ENCODE results near the gene IRGC.

IRGC gene

DNA sequence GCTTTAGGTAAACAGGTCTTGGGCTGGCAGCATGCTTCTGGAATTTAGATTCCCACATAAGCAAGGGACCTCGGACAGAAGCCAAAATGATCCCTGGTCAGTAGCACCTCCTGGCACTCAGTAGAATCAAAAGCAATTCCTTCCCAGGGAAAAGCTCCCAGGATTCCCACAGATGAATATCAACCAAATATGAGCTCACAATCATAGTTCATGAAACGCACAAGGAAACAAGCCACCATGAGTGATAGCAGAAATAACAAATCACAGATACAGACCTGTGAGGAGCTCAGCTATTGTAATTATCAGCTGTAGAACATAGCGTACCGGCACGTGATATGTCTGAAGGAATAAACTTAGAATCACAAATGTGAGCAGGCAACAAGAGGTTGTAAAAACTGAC, 24.1 kb upstream of the IRGC start:
- H4K8ac ChIP-seq (ENCODE audit: low read length) = no peak overlapping the region
- no peak for DNase-seq
- H2BK5ac ChIP-seq (ENCODE audit: low read depth, low read length, poor library complexity, severe bottlenecking) = no peak overlapping the region
- no peak overlapping the region for H4K91ac ChIP-seq (ENCODE audit: low read length)
- no peak overlapping the region for H2BK12ac ChIP-seq (ENCODE audit: low read length in 2 of 2)
- no peak overlapping the region for H3K18ac ChIP-seq (ENCODE audit: low read depth in 1 of 2, low read length in 2 of 2)
- no peak overlapping the region for H3K14ac ChIP-seq (ENCODE audit: low read length in 2 of 2)
- H3K27ac ChIP-seq (ENCODE audit: low read length, poor library complexity, severe bottlenecking) = no peak overlapping the region
- no peak overlapping the region for H2AFZ ChIP-seq (ENCODE audit: low read depth, low read length)
- H3K27me3 ChIP-seq (ENCODE audit: control insufficient read depth in 1 of 2, insufficient read depth in 1 of 2, low read length in 2 of 2) = peaks cover 0 to 17% of the 10 kb centered on the region in 2 experiments
- no peak overlapping the region for H2BK120ac ChIP-seq (ENCODE audit: low read depth, low read length)
- no peak overlapping the region for H3K4ac ChIP-seq (ENCODE audit: low read depth in 1 of 2, low read length in 2 of 2)
- H3K4me1 ChIP-seq (ENCODE audit: control insufficient read depth, insufficient read depth, low read depth, low read length) = peaks cover 9% of the 10 kb centered on the region
- no peaks in the 10 kb centered on the region for H3K79me1 ChIP-seq (replicated peaks; ENCODE audit: low read length, poor library complexity, severe bottlenecking)
- H3K23ac ChIP-seq (ENCODE audit: low read length in 2 of 2) = no peak overlapping the region
- H2AK5ac ChIP-seq (ENCODE audit: low read length, severe bottlenecking) = no peak overlapping the region
- H2BK15ac ChIP-seq (ENCODE audit: low read depth, poor library complexity, severe bottlenecking) = no peak overlapping the region
- H3K4me2 ChIP-seq (ENCODE audit: low read length, poor library complexity, severe bottlenecking) = no peak overlapping the region
- H3K4me3 ChIP-seq (ENCODE audit: insufficient read depth in 1 of 2, low read depth in 1 of 2, low read length in 2 of 2) = no peak overlapping the region
- peaks cover 32% of the 10 kb centered on the region for H3K9me3 ChIP-seq (ENCODE audit: control insufficient read depth, low read length)
- WGBS = 91% methylated on average over 5 of the region's 5 CpGs
- no peak overlapping the region for H3K9ac ChIP-seq (ENCODE audit: low read length)
- no peaks in the 10 kb centered on the region for H3K36me3 ChIP-seq (ENCODE audit: control insufficient read depth in 1 of 2, insufficient read depth in 2 of 2, low read depth in 1 of 2, low read length in 2 of 2)

DNA sequence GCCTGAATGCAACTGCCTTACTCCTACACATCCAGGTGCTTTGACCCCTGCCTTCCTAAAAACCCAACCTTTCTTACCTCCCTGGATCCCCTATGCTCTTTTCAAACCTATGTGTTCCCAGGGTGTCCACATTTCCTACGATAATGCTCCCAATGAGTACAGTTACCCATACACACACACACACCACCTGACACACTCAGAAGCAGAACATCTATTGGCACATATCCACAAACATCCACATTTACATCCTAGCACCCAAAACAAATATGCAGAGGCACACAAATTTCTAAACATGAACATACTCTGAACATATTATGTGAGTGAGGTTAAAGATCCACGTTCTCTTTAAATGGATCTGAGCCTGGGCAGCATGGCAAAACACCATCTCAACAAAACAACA, 23.5 kb upstream of the IRGC start:
- Histone ChIP-seq H3K79me1 (replicated peaks; ENCODE audit: low read length, poor library complexity, severe bottlenecking) (no peaks in the 10 kb centered on the region), H3K9me3 (ENCODE audit: control insufficient read depth, low read length) (peaks cover 32% of the 10 kb centered on the region), H2BK15ac (ENCODE audit: low read depth, poor library complexity, severe bottlenecking) (no peak overlapping the region), H2BK120ac (ENCODE audit: low read depth, low read length) (no peak overlapping the region), H3K4ac (ENCODE audit: low read depth in 1 of 2, low read length in 2 of 2) (no peak overlapping the region), H4K91ac (ENCODE audit: low read length) (no peak overlapping the region), H4K8ac (ENCODE audit: low read length) (no peak overlapping the region), H3K9ac (ENCODE audit: low read length) (no peak overlapping the region), H3K27me3 (ENCODE audit: control insufficient read depth in 1 of 2, insufficient read depth in 1 of 2, low read length in 2 of 2) (peaks cover 0 to 23% of the 10 kb centered on the region in 2 experiments), H3K14ac (ENCODE audit: low read length in 2 of 2) (no peak overlapping the region), H3K23ac (ENCODE audit: low read length in 2 of 2) (no peak overlapping the region), H2BK12ac (ENCODE audit: low read length in 2 of 2) (no peak overlapping the region), H3K18ac (ENCODE audit: low read depth in 1 of 2, low read length in 2 of 2) (no peak overlapping the region), H3K4me3 (ENCODE audit: insufficient read depth in 1 of 2, low read depth in 1 of 2, low read length in 2 of 2) (no peak overlapping the region), H2AFZ (ENCODE audit: low read depth, low read length) (no peak overlapping the region), H2AK5ac (ENCODE audit: low read length, severe bottlenecking) (no peak overlapping the region), H3K4me1 (ENCODE audit: control insufficient read depth, insufficient read depth, low read depth, low read length) (peaks cover 4% of the 10 kb centered on the region), H3K4me2 (ENCODE audit: low read length, poor library complexity, severe bottlenecking) (no peak overlapping the region), H3K27ac (ENCODE audit: low read length, poor library complexity, severe bottlenecking) (no peak overlapping the region), H3K36me3 (ENCODE audit: control insufficient read depth in 1 of 2, insufficient read depth in 2 of 2, low read depth in 1 of 2, low read length in 2 of 2) (no peaks in the 10 kb centered on the region), H2BK5ac (ENCODE audit: low read depth, low read length, poor library complexity, severe bottlenecking) (no peak overlapping the region)
- no peak for DNase-seq
- 90% methylated on average over 1 of the region's 2 CpGs for WGBS

DNA sequence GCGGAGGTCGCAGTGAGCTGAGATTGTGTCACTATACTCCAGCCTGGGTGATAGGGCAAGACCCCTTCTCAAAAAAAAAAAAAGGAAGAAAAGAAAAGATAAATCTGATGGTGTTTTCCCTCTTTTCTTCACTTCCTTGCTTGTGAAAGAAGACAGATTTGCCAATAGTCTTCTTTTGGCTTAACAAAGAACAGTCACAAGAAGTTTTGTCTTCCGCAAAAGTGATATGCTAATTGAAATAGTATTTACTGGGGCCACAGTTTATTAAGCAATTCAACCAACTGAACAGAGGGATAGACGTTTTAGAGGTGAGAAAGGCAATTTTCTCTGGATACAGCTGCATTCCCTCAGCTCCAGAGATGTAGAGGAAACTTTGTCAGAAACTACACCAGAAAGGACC, 23.0 kb upstream of the IRGC start:
- Histone ChIP-seq H3K9me3 (ENCODE audit: control insufficient read depth, low read length) (peaks cover 32% of the 10 kb centered on the region), H3K14ac (ENCODE audit: low read length in 2 of 2) (no peak overlapping the region), H3K79me1 (replicated peaks; ENCODE audit: low read length, poor library complexity, severe bottlenecking) (no peaks in the 10 kb centered on the region), H3K18ac (ENCODE audit: low read depth in 1 of 2, low read length in 2 of 2) (no peak overlapping the region), H4K91ac (ENCODE audit: low read length) (no peak overlapping the region), H2BK120ac (ENCODE audit: low read depth, low read length) (no peak overlapping the region), H3K4me1 (ENCODE audit: control insufficient read depth, insufficient read depth, low read depth, low read length) (no peaks in the 10 kb centered on the region), H2AFZ (ENCODE audit: low read depth, low read length) (no peak overlapping the region), H3K27me3 (ENCODE audit: control insufficient read depth in 1 of 2, insufficient read depth in 1 of 2, low read length in 2 of 2) (peaks cover 0 to 28% of the 10 kb centered on the region in 2 experiments), H3K4ac (ENCODE audit: low read depth in 1 of 2, low read length in 2 of 2) (no peak overlapping the region), H2BK5ac (ENCODE audit: low read depth, low read length, poor library complexity, severe bottlenecking) (no peak overlapping the region), H2AK5ac (ENCODE audit: low read length, severe bottlenecking) (no peak overlapping the region), H3K23ac (ENCODE audit: low read length in 2 of 2) (no peak overlapping the region), H3K36me3 (ENCODE audit: control insufficient read depth in 1 of 2, insufficient read depth in 2 of 2, low read depth in 1 of 2, low read length in 2 of 2) (peaks cover 0 to 3% of the 10 kb centered on the region in 2 experiments), H2BK12ac (ENCODE audit: low read length in 2 of 2) (no peak overlapping the region), H3K4me2 (ENCODE audit: low read length, poor library complexity, severe bottlenecking) (no peak overlapping the region), H2BK15ac (ENCODE audit: low read depth, poor library complexity, severe bottlenecking) (no peak overlapping the region), H3K4me3 (ENCODE audit: insufficient read depth in 1 of 2, low read depth in 1 of 2, low read length in 2 of 2) (no peak overlapping the region), H3K27ac (ENCODE audit: low read length, poor library complexity, severe bottlenecking) (no peak overlapping the region), H3K9ac (ENCODE audit: low read length) (no peak overlapping the region), H4K8ac (ENCODE audit: low read length) (no peak overlapping the region)
- DNase-seq = no peak
- 90% methylated on average over 2 of the region's 4 CpGs for WGBS

DNA sequence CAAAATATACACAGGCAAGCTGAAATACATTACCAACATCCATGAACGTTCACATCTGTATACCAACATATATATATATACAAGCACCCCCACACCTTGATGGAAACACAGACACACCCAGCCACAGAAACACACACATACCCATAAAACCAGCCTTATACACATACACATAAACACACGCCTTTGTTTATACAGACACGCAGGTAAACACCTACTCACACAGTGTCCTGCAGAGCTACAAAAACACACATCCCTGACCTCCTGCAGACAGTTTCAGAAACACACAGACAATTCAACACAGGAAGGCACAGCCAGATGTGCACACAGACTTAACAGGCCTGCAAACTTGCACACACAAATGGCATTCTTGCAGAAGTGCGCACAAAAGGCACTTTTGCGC, 21.3 kb upstream of the IRGC start:
- Histone ChIP-seq H2BK15ac (ENCODE audit: low read depth, poor library complexity, severe bottlenecking) (no peak overlapping the region), H2BK12ac (ENCODE audit: low read length in 2 of 2) (no peak overlapping the region), H3K9me3 (ENCODE audit: control insufficient read depth, low read length) (peaks cover 32% of the 10 kb centered on the region), H3K23ac (ENCODE audit: low read length in 2 of 2) (no peak overlapping the region), H2BK5ac (ENCODE audit: low read depth, low read length, poor library complexity, severe bottlenecking) (no peak overlapping the region), H3K4me3 (ENCODE audit: insufficient read depth in 1 of 2, low read depth in 1 of 2, low read length in 2 of 2) (no peak overlapping the region), H2BK120ac (ENCODE audit: low read depth, low read length) (no peak overlapping the region), H3K4me2 (ENCODE audit: low read length, poor library complexity, severe bottlenecking) (no peak overlapping the region), H3K27ac (ENCODE audit: low read length, poor library complexity, severe bottlenecking) (no peak overlapping the region), H3K79me1 (replicated peaks; ENCODE audit: low read length, poor library complexity, severe bottlenecking) (no peaks in the 10 kb centered on the region), H4K91ac (ENCODE audit: low read length) (peak overlapping the region; percentile 35), H3K9ac (ENCODE audit: low read length) (no peak overlapping the region), H3K14ac (ENCODE audit: low read length in 2 of 2) (peak overlapping the region in 1 of 2 experiments; percentile 44), H3K27me3 (ENCODE audit: control insufficient read depth in 1 of 2, insufficient read depth in 1 of 2, low read length in 2 of 2) (peaks cover 0 to 36% of the 10 kb centered on the region in 2 experiments), H2AFZ (ENCODE audit: low read depth, low read length) (no peak overlapping the region), H3K4ac (ENCODE audit: low read depth in 1 of 2, low read length in 2 of 2) (no peak overlapping the region), H3K36me3 (ENCODE audit: control insufficient read depth in 1 of 2, insufficient read depth in 2 of 2, low read depth in 1 of 2, low read length in 2 of 2) (peaks cover 0 to 3% of the 10 kb centered on the region in 2 experiments), H4K8ac (ENCODE audit: low read length) (no peak overlapping the region), H3K18ac (ENCODE audit: low read depth in 1 of 2, low read length in 2 of 2) (no peak overlapping the region), H2AK5ac (ENCODE audit: low read length, severe bottlenecking) (no peak overlapping the region), H3K4me1 (ENCODE audit: control insufficient read depth, insufficient read depth, low read depth, low read length) (peaks cover 4% of the 10 kb centered on the region)
- 92% methylated on average over 5 of the region's 5 CpGs for WGBS
- no peak for DNase-seq

All from mesenchymal stem cell (in vitro differentiated cells and primary cell).